ENCODE data around the gene MEIS1. TPM values are rescaled to one million over a fixed set of nuclear protein-coding genes. Genes with fewer than 3 reads are reported as not detected.

The MEIS1 gene
- total and polyA plus RNA-seq, 8 donors, result 4.8 to 172 (median 38.5) TPM

DNA sequence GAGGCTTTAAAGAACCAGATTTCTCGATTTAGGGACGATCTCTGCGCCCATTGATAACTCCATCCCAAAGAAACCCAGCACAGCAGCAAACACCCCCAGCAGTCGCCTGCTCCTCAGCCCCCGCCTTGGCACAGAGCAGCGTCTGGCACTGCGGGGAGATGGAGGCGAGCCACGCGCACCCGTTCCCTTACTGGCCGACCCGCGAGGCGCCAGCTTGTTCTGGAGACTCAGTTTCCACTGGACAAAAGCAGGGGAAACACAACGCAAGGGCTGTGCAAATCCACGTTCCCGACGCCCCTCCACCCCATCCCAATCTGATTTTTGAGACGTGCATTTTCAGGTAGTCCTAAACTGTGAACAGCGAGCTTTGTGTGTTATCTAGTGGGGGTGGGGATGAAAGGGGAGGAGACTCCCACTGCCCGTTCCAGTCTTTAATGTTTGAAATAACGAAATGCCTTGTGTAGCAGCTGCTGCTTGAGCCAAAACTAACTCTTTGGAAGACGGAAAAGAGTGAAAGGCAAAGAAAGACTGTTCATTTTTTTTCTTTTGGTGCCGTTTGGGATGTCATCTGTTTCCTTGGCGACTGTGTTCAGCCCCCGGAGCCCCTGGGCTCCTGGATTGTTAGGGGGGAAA is 143.2 kb downstream of the MEIS1 start:
- peak in 1 of 2 donors; percentile 86 for DNase-seq
- Histone ChIP-seq H3K4me3 (peak overlapping the region; percentile 55 to 62 (median 56)), H3K27me3 (peaks cover 7 to 94% (median 86%) of the 10 kb centered on the region in 3 donors), H3K9me3 (no peaks in the 10 kb centered on the region), H3K36me3 (no peaks in the 10 kb centered on the region), H3K27ac (peak overlapping the region in 4 of 5 donors; percentile 84 to 94 (median 86)), H3K4me1 (peaks cover 21 to 64% (median 50%) of the 10 kb centered on the region in 4 donors)
- TF ChIP-seq POLR2AphosphoS5 (IDR thresholded peaks at IDR 0.05), result no peak
- no peak for TF ChIP-seq EP300 (IDR thresholded peaks at IDR 0.05)
- no peak for TF ChIP-seq POLR2A (IDR thresholded peaks at IDR 0.05)
- TF ChIP-seq, protein P1, sequence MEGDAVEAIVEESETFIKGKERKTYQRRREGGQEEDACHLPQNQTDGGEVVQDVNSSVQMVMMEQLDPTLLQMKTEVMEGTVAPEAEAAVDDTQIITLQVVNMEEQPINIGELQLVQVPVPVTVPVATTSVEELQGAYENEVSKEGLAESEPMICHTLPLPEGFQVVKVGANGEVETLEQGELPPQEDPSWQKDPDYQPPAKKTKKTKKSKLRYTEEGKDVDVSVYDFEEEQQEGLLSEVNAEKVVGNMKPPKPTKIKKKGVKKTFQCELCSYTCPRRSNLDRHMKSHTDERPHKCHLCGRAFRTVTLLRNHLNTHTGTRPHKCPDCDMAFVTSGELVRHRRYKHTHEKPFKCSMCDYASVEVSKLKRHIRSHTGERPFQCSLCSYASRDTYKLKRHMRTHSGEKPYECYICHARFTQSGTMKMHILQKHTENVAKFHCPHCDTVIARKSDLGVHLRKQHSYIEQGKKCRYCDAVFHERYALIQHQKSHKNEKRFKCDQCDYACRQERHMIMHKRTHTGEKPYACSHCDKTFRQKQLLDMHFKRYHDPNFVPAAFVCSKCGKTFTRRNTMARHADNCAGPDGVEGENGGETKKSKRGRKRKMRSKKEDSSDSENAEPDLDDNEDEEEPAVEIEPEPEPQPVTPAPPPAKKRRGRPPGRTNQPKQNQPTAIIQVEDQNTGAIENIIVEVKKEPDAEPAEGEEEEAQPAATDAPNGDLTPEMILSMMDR (IDR thresholded peaks at IDR 0.05), result no peak
- 5 to 11% (median 7%) methylated on average over 27 of the region's 27 CpGs for WGBS, 5 donors
- intact Hi-C loops (cut with DNase I; ENCODE audit: low total_unique reads), result loop anchor here (5.0 kb wide), 1 partner anchor 136 kb away; no protein-coding TSS in a partner anchor

DNA sequence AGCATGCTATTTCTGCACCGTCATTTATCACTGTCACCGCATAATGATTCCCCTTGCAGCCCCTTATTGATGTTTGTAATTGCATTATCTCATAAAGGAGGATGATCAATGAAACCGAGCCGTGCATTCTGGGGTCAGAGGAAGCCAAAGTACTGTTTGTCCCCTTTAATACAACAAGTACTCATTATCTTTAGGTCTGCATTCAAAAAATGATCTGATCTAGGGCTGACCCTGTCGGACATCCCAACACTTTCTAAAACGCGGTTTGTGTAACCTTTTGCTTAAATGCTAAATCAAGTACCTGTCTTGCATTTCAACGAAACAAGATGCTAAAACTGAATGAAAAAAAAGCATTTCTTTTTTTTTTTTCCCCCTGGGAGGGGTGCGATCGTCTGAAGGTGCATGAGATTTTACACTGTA is 143.8 kb downstream of the MEIS1 start:
- TF ChIP-seq, protein P1 (IDR thresholded peaks at IDR 0.05), result no peak
- TF ChIP-seq POLR2AphosphoS5 (IDR thresholded peaks at IDR 0.05), result no peak
- TF ChIP-seq EP300 (IDR thresholded peaks at IDR 0.05), result no peak
- TF ChIP-seq POLR2A (IDR thresholded peaks at IDR 0.05), result no peak
- WGBS, 5 donors, result 23 to 39% (median 24%) methylated on average over 10 of the region's 10 CpGs
- Histone ChIP-seq H3K36me3 (no peaks in the 10 kb centered on the region), H3K9me3 (no peaks in the 10 kb centered on the region), H3K4me1 (peaks cover 21 to 58% (median 49%) of the 10 kb centered on the region in 4 donors), H3K4me3 (peak overlapping the region in 3 of 4 donors; percentile 55 to 56 (median 55)), H3K27me3 (peaks cover 7 to 95% (median 91%) of the 10 kb centered on the region in 3 donors), H3K27ac (peak overlapping the region in 4 of 5 donors; percentile 84 to 94 (median 86))
- intact Hi-C loops (cut with DNase I; ENCODE audit: low total_unique reads), result loop anchor here (5.0 kb wide), 1 partner anchor 136 kb away; no protein-coding TSS in a partner anchor
- no peak for DNase-seq

DNA sequence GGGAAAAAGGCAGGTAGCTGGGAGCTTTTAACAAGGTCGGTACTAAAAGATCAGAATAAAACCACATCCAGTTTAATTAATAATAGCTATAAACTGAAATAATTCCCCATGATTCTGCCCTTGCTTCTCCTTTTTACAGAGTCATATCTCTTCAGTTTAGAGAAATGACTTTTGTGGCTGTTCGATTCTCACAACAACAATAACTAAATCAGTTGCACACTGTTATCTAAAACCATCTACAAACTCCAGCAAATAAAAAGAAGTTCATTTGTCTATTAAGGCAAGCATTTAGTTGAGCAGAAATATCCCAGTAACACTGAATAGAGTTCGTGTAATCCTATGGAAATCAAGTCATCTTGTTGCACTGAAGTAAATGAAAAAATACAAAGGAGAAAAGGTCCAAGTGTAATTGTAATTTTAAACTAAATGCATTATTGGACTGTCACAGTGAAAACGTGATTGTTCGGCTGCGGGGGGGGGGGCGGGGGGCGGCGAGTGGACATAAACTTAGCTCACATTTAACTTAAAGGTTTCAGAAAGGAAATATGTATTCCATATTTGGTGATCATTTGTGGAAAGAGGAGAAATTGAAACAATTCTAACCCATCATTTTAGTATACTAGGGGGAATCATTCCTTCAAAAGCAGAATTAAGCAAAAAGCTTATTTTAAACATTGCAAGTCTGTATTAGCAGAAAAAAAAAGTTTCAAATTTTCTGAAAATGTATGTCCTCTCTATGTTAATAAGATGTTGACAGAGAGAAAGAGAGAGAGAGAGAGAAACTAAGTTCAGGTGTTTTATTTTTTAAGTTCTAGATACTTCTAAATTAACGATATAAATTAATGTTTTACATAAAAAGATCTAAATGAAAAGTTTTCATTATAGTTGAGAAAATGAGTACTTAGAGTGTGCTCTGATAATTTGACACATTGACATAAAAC is 144.5 kb downstream of the MEIS1 start:
- peaks cover 21 to 52% (median 45%) of the 10 kb centered on the region in 4 donors for H3K4me1 ChIP-seq
- H3K36me3 ChIP-seq, result no peaks in the 10 kb centered on the region
- H3K4me3 ChIP-seq, result peak overlapping the region in 2 of 4 donors; percentile 55
- peak overlapping the region in 4 of 5 donors; percentile 84 to 94 (median 86) for H3K27ac ChIP-seq
- intact Hi-C loops (cut with DNase I; ENCODE audit: low total_unique reads), result loop anchor here (5.0 kb wide), 1 partner anchor 137 kb away; no protein-coding TSS in a partner anchor
- no peaks in the 10 kb centered on the region for H3K9me3 ChIP-seq
- WGBS, 5 donors, result 44 to 64% (median 48%) methylated on average over 10 of the region's 10 CpGs
- no peak for DNase-seq
- TF ChIP-seq POLR2A (IDR thresholded peaks at IDR 0.05) (no peak), POLR2AphosphoS5 (IDR thresholded peaks at IDR 0.05) (no peak), EP300 (IDR thresholded peaks at IDR 0.05) (no peak)
- TF ChIP-seq, protein P1 (IDR thresholded peaks at IDR 0.05), result no peak
- H3K27me3 ChIP-seq, result peaks cover 7 to 97% (median 88%) of the 10 kb centered on the region in 3 donors

All from stomach (tissue), 9 donors.